Epidermal melanocyte (primary cell): ENCODE measurements around the gene HLA-DMA.
"Not testable (repeated sequence)": the region's sequence is repeated elsewhere in the genome, so short reads cannot be mapped to it uniquely, and the experiment has no call there.

Experiments used
- DNase-seq: peaks from one replicate; pipeline ENCODE4 v3.0.0; 2011; ENCODE audit warnings: low spot score; ENCODE audit not compliant: insufficient read length

Gene HLA-DMA

GRCh38 chr6:32954986-32955802 is 2.3 kb upstream of the HLA-DMA start:
- no peak for DNase-seq

- no peak for DNase-seq
These were observed 1.4 kb upstream of the HLA-DMA start for GRCh38 chr6:32954267-32954666.

GRCh38 chr6:32953775-32954174 is 878 bp upstream of the HLA-DMA start:
- no peak for DNase-seq

GRCh38 chr6:32950449-32950848 is 2.4 kb downstream of the HLA-DMA start:
- no peak for DNase-seq

- no peak for DNase-seq
These were observed 2.9 kb downstream of the HLA-DMA start for GRCh38 chr6:32950010-32950409.

GRCh38 chr6:32949113-32949512 is 3.8 kb downstream of the HLA-DMA start:
- no peak for DNase-seq

- no peak for DNase-seq
These were observed 5.1 kb downstream of the HLA-DMA start for GRCh38 chr6:32947552-32948465.

- no peak for DNase-seq
These were observed 6.0 kb downstream of the HLA-DMA start for GRCh38 chr6:32946893-32947292.

GRCh38 chr6:32945953-32946352 is 6.9 kb downstream of the HLA-DMA start:
- no peak for DNase-seq

- DNase-seq: no peak
These were observed 7.7 kb downstream of the HLA-DMA start for GRCh38 chr6:32945108-32945760.

- no peak for DNase-seq
These were observed 8.8 kb downstream of the HLA-DMA start for GRCh38 chr6:32943864-32944649.

- not testable (repeated sequence) for DNase-seq
These were observed 10.3 kb downstream of the HLA-DMA start for GRCh38 chr6:32942555-32943123.

GRCh38 chr6:32941214-32941768 is 11.6 kb downstream of the HLA-DMA start:
- no peak for DNase-seq

GRCh38 chr6:32940656-32941213 is 12.2 kb downstream of the HLA-DMA start, which contains the start of gene HLA-DMB:
Gene HLA-DMB (minus strand): TSS chr6:32941028. CDS start chr6:32940807, 221 bp downstream.
- peak; percentile 94 for DNase-seq

GRCh38 chr6:32938494-32938893 is 14.4 kb downstream of the HLA-DMA start:
- no peak for DNase-seq

GRCh38 chr6:32937230-32937633 is 15.7 kb downstream of the HLA-DMA start:
- no peak for DNase-seq

GRCh38 chr6:32936239-32937152 is 16.4 kb downstream of the HLA-DMA start:
- DNase-seq: no peak

GRCh38 chr6:32935551-32936238 is 17.2 kb downstream of the HLA-DMA start:
- DNase-seq: no peak
